ENCODE results near the gene NIPAL3.
"Not testable (repeated sequence)": the region's sequence is repeated elsewhere in the genome, so short reads cannot be mapped to it uniquely, and the experiment has no call there.

NIPAL3 gene

DNA sequence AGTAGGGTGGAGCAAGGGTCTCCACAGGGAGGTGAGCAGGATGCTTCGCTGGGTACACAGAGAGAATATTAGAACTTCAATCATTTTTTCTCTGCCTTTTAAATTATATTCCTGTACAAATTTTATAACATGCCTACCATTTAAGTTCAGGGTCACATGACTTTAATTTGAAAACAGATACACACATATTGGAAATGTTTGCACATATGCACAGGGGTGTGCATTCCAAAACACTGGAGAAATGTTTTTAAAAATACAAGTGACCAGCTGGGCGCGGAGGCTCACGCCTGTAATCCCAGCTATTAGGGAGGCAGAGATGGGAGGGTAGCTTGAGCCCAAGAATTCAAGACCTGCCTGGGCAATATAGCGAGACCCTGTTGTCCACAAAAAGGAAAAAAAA lies 39.7 kb downstream of the NIPAL3 start:
- no peak for DNase-seq (ENCODE audit: low read depth in 2 of 3, low spot score in 1 of 3)

DNA sequence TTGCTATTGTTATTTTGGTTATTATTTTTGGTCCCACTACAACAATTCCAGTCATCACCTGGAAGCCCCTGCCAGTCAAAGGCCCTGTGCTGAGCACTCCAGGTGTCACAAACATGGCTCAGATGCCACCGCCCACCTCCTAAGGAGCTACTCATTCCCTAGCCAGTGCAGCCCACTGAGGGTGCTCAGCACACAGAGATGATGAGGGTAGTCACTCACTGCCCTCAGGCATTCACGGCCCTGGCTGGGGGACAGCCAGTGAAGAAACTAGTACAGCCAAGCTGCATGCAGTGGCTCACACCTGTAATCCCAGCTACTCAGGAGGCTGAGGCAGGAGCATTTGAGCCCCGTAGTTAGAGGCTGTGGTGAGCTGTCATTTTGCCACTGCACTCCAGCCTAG lies 42.3 kb downstream of the NIPAL3 start:
- DNase-seq (ENCODE audit: low read depth in 2 of 3, low spot score in 1 of 3), result no peak

DNA sequence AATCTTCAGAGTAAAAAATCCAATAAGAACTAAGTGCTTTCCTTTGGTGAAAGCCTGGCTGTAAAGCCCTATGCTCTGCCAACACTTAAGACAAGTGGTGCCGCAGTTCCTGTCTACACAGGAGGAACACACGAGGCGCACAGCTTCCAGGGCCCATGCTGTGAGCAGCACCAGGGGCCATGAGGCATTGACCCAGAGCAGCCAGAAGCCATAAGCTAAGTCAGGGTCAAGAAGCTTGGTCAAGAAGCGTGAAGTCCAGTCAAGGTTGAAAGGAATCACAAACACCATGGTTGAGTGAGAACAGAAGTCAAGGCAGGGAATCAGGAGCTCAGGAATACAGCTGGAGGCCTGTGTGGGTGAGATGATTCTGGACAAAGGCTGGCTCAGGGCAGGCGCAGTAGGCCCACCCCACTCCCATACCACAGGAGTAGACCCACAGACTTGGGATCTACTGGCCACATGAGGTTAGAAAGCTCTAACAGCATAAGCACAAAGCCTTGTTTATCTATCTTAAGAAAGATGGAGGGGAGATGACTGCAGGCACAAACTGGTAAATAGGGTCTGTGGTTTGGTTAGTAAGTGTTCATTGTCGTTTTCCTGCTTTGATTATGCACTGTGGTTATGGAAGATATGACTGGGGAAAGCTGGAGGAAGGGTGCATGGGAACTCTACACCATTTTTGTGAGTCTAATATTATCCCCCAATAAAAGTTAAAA lies 44.1 kb downstream of the NIPAL3 start:
- DNase-seq (ENCODE audit: low read depth in 2 of 3, low spot score in 1 of 3), result no peak

DNA sequence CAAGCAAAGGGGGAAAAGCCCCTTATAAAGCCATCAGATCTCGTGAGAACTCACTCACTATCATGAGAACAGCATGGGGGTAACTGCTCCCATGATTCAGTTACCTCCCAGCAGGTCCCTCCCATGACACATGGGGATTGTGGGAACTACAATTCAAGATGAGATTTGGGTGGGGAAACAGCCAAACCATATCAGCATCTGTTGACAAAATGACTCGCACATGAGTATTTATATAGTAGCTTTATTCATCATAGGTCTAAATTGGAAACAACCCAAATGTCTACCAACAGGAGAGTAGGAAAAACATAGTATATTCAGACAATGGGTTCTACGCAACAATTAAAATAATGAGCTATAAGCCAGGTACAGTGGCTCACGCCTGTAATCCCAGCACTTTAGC lies 46.5 kb downstream of the NIPAL3 start:
- not testable (repeated sequence) for DNase-seq (ENCODE audit: low read depth in 2 of 3, low spot score in 1 of 3)

DNA sequence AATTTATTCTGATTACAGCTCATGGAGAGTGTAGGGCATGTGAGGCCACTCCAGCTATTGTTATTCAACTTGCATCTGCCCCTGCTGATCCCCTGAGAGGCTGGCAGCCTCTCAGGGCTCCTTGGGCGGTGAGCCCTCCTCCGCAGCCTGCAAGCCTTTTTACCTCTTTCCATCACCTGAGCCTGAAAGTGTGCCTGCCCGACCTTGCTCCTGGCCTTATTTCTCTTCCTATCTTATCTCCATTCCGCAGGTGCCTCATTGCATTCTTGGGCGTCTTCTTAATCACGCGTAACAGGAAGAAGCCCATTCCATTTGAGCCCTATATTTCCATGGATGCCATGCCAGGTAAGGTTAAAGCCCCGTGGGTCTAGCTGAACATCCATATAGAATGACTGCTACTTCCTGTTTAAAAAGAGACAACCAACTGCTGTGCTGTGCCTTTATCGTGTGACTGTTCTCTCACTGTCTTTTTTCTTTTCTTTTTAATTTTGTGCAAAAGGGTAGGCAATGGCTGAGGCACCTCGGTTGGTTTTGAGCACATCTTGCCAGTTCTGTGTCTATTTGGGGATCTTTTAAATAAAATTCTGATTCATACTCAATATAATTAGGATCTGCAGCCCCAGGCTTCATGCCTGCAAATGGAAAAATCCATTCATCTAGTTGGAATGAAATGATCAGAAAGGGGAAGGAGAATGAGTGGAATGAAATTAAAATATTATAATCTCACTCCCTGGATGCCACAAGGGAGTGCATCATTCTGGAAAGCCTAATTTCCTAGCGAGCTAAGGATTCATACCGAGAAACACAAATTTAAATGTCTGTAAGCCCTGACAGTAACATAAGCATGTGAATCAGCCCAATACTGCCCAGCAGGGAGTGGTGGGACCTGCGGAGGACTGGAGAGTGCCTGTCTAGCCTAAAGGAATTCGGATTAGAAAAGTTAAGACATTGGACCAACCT lies 48.5 kb downstream of the NIPAL3 start:
- no peak for DNase-seq (ENCODE audit: low read depth in 2 of 3, low spot score in 1 of 3)

DNA sequence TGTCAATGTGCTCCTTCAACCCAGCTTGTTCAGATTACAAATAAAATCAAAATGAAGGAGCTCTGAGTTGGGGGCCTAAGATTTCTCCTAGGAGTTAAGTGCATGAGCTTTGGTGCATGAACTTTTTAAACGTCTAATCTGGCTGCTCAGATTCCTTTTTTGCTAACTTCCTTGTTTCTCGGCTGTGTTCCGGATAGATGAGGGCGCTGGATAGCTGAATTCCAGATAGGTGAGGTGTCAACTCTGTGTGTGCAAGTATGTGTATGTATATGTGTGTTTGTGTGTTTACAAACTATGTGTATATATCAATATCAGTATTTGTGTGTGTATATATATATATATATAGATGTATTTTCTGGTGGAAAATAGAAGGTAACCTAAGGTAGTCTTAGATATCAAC lies 49.5 kb downstream of the NIPAL3 start:
- DNase-seq (ENCODE audit: low read depth in 2 of 3, low spot score in 1 of 3), result no peak

DNA sequence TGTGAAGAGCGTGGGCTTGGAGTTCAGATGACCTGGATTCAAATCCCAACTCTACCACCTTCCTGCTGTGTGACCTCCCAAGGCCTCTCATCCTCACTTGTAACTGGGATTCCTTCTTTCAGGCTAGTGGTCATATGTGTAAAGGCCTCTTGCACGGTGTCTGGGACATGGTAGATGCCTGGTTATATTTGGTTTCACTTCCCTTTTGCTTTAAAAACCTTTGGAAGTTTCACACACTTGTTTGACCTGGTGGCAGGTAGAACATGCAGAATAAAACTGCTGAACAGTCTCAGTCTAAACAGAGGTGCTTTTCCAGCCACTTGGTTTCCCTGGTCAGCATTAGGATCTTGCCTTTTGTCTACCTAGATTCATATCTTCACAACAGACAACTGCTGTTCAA lies 50.0 kb downstream of the NIPAL3 start:
- no peak for DNase-seq (ENCODE audit: low read depth in 2 of 3, low spot score in 1 of 3)

DNA sequence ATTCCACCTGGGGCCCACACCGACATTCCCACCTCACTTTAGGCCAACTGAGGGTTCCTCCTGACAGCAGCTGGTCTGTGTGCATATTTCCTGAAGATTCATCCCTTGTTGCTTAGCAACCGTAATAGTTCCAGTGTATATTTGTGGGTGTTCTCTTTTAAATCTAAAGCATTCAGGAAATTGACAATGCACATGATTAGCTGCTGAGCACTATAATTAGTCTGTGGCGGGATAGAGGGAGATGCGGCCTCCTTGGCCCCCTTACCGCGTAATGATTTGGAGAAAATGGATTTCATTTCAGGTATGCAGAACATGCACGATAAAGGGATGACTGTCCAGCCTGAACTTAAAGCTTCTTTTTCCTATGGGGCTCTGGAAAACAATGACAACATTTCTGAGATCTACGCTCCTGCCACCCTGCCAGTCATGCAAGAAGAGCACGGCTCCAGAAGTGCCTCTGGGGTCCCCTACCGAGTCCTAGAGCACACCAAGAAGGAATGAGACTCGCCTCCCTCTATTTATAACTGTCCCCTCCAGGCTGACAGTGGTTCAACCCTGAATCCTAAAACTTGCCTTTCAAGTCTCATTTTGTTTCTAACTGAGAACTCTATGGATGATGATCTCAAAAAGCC lies 53.2 kb downstream of the NIPAL3 start:
- DNase-seq (ENCODE audit: low read depth in 2 of 3, low spot score in 1 of 3), result no peak

DNA sequence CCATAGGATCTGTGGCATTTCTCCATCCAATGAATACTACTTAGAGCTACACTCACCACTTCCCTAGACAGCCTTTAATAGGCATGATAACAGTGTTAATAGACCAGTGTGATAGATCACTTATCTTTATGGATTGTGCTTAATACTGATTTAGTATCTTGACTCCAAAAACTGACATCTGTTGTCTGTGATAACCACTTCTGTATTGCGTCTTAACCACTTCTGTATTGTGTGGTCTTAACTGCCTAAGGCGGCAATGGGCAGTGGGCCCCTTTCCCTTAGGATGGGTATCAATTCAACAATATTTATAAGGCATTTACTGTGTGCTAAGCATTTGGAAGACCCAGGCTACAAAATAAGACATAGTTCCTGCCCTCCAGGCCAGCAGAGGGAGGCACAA lies 55.0 kb downstream of the NIPAL3 start:
- no peak for DNase-seq (ENCODE audit: low read depth in 2 of 3, low spot score in 1 of 3)

DNA sequence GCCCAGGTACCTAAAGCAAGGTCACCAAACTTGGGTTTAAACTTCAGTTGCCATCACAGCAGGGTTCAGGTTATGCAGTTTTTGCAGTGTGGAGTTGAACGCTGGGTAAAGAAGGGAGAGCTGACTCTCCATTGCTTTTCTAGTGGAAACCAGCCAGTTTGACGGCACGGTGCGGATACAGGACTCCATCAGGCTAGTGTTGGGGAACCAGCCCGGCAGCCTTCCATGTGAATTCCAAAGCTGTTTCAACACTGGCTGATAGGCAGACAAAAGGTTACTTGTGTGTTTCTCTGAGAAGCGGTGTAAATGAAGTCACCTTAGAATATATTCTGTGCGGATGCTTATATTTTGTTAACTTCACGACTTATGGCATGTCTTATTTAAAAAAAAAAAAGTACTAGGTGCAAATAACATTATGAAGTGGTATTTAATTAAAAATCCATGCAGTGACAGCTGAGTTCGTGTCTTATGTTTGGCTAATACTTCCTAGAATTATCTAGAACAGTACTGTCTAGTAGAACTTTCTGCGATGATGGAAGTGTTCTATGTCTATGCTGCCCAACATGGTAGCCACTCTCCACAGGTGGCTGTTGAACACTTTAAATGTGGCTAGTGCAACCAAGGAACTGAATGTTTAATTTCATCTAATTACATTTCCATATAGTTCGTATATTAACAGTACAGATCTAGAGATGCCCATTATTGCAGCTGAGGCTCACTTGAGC lies 57.1 kb downstream of the NIPAL3 start:
- no peak for DNase-seq (ENCODE audit: low read depth in 2 of 3, low spot score in 1 of 3)

DNA sequence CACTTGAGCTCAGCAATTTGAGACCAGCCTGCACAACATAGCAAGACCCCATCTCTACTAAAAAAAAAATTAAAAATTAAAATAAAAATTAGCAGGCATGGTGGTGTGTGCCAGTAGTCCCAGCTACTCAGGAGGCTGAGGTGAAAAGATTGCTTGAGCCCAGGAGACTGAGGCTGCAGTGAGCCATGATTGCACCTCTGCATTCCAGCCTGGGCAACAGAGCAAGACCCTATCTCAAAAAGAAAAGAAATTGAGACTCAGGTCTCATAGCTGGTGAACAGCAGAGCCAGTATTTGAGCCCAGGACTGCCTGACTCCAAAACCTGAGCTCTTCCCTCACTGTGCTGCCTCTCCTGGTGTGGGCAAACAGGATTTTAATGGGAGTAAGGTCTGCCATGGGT lies 58.6 kb downstream of the NIPAL3 start:
- DNase-seq (ENCODE audit: low read depth in 2 of 3, low spot score in 1 of 3), result no peak

DNA sequence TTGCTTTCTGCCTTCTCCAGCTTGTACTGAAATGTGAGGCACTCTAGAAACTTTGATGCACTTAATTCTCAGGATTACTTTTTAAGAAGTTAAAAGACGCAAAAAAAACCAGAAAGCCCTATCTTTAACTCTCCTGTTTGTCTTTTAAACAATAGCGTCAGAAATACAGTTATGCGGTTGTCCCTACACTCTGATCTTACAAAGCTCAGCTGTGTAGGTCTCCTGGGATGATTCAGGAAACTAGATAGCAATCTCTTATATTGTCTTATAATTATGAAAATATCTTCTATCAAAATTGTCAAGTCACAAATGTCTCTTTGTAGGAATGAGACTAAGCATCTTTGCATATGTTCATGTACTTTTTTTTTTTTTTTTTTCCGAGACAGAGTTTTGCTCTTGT lies 60.1 kb downstream of the NIPAL3 start:
- no peak for DNase-seq (ENCODE audit: low read depth in 2 of 3, low spot score in 1 of 3)

DNA sequence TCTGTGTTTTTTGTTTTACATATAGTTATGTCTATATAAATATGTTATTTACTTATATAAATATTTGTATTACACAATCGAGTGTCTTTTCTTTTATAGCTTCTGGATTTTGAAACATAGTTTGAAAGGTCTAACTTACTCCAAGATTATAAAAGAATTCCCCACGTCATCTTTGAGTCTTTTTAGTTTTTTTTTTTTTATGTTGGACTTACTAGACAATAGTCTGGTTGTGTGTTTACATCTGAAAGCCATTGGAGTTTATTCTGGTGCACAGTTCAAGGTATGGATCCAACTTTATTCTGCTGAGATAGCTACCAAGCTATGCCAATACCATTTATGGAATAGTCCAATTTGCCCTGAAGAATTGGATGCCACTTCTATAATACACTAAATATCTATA lies 61.0 kb downstream of the NIPAL3 start:
- no peak for DNase-seq (ENCODE audit: low read depth in 2 of 3, low spot score in 1 of 3)

DNA sequence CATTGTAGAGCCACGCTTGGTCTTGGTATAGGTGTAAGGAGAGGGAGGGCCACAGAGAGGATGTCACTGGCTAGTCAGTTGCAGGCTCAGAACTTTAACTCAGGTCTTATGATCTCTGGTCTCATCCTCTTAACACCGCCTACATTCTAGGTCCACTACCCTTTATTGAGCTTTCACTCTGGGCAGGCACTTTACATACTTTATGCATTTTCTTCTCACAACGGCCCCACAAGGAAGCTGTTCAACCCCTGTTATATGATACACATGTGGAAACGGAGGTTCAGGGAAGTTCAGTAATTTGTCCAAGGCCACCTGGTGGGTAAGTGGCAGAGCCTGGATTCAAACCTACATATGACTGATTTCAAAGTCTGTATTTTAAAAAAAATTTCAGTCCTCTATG lies 61.7 kb downstream of the NIPAL3 start:
- no peak for DNase-seq (ENCODE audit: low read depth in 2 of 3, low spot score in 1 of 3)

DNA sequence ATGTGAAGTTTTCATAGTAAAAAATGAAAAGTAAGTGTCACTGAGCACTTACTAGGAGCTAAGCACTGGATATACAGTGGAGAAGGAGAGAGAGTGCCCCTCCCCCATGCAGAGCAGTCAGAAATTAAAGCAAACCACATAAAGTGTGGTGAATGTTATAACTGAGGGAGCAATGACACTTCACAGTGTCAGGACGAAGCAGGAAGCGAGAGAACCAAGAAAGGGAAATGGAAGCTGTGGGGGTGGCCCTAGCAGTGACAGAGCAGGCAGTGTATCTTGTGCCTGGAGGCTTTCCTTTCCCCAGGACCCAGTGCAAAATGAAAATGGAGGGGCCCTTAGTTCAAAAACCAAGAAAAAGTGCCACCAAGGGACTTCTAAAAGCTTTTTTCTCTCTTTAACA lies 65.5 kb downstream of the NIPAL3 start:
- peak in 2 of 3 donors; percentile 60 to 63 for DNase-seq (ENCODE audit: low read depth in 2 of 3, low spot score in 1 of 3)

DNA sequence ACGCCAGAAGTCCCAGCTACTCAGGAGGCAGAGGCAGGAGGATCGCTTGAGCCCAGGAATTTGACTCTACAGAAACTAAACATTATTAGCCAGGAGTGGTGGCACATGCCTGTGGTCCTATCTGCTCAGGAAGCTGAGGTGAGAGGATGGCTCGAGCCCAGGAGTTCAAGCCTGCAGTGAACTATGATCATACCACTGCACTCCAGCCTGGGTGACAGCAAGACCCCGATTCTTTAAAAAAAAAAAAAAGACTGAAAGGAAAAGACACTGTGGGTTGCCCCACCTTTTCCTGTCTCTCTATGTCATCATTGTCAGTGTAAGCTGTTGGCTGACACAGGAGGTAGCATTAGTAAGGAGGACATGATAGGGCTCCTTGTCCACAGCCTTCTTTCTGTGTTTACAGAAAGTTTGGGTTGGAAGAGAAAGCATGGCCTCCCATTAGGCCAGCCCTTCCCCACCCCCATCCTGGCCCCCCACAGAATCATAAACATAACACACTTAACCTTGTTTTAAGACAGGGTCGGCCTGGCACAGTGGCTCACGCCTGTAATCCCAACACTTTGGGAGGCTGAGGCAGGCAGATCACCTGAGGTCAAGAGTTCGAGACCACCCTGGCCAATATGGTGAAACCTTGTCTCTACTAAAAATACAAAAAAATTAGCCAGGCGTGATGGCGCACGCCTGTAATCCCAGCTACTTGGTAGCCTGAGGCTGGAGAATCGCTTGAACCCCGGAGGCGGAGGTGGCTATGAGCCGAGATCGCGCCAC lies 66.4 kb downstream of the NIPAL3 start:
- no peak for DNase-seq (ENCODE audit: low read depth in 2 of 3, low spot score in 1 of 3)

DNA sequence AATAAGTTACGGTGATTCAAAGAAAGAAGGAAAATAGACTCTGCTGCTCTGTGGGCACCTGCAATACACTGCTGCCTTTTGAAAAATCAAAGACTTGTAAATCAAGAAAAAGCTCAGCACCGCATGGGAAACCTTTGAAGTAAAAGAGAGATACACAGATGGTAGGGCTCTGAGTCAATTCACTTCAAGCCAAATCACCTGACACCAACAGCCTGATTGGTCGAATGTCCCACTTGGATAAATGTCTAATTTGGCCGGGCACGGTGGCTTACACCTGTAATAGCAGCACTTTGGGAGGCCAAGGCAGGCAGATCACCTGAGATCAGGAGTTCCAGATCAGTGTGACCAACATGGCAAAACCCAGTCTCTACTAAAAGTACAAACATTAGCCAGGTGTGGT lies 67.8 kb downstream of the NIPAL3 start:
- DNase-seq (ENCODE audit: low read depth in 2 of 3, low spot score in 1 of 3), result peak in 1 of 3 donors; percentile 30

DNA sequence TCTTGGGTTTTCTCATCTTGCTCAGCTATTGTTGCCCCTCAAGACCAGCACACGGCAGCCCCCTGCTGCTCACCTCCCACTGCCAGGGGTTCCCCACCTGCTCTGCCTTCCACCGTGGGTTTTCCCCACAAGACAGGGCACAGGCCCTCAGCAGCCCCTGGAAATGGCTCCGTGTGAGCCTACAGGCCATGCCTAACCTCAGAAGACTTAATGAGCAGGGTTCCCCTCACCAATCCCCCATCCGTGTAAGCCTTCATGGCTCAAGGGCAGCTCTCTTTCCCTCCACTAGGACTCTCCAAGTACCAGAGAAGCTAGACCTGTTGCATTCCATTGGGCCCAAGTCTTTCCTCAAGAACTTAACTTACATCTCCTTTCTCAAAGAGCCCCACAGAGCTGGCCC lies 68.6 kb downstream of the NIPAL3 start:
- no peak for DNase-seq (ENCODE audit: low read depth in 2 of 3, low spot score in 1 of 3)

DNA sequence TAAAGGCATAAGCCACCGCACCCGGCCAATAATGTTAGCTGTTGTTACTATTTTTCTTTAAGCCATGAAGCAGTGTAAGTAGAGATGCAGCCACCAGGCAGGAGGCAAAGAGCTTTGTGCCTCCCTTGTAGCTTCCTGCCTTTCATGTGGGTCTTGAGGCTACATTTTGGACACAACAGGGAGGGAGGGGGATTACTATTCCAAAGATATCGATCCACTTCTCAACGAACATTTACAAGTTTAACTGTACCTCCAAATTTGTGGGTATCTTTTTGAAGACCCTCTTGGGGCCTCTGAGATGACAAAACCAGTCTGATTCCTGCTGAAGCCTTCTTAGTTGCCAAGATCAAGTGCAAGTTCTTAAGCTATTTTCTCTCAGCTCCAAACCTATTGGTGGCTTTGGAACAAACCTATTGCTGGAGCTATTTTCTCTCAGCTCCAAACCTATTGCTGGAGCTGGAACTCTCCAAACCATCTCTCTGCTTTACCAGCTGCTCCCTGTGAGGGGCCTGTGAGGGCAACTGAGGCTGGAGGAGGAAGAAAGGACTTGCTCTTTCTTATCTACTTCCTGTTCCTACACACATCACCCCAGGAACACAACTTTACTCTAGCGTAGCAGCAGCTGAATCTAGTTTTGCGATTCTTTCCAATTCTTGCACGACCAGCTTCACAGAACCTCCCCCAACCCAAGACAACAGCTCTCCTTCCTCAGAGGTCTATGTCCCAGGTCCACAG lies 70.9 kb downstream of the NIPAL3 start:
- no peak for DNase-seq (ENCODE audit: low read depth in 2 of 3, low spot score in 1 of 3)

DNA sequence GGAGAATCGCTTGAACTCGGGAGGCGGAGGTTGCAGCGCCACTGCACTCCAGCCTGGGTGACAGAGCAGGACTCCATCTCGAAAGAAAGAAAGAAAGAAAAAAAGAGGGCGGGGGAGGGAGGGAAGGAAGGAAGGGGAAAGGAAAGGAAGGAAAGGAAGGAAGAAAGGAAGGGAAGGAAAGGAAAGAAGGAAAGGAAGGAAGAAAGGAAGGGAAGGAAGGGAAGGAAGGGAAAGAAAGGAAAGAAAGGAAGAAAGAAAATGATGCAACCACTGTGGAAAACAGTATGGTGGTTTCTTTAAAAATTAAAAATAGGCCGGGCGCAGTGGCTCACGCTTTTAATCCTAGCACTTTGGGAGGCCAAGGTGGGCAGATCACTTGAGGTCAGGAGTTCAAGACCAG lies 71.9 kb downstream of the NIPAL3 start:
- DNase-seq (ENCODE audit: low read depth in 2 of 3, low spot score in 1 of 3), result no peak
